Measurements from ENCODE around the gene BTG1.
"Not testable (repeated sequence)": the region's sequence is repeated elsewhere in the genome, so short reads cannot be mapped to it uniquely, and the experiment has no call there.

The BTG1 gene

GRCh38 chr12:92094751-92095161, 50.9 kb downstream of the BTG1 start:
- no peak for DNase-seq

- DNase-seq: not testable (repeated sequence)
Observed at GRCh38 chr12:92094301-92094700, 51.3 kb downstream of the BTG1 start.

Data from NCI-H2029 treated with DMSO at 0.1 percent for 48 hours (cell line).